K562 (cell line): Measurements from ENCODE around the gene CHM. TPM values are rescaled to one million over a fixed set of nuclear protein-coding genes. Genes with fewer than 3 reads are reported as not detected.
A peak's percentile ranks its signal among the peaks of the same experiment; 100 is the strongest.

Source experiments
- CHCHD3 ChIP-seq: fragments of 250-450 bp; sonication (Bioruptor Pico); IDR thresholded peaks from 2 replicates; pipeline ENCODE4 v2.1.2; 2022; ENCODE audit warnings: mild to moderate bottlenecking
- EP300 ChIP-seq: IDR thresholded peaks from 2 replicates; pipeline ENCODE4 v1.6.1; 2012; ENCODE audit warnings: low read length, improper control_type of control experiment
- GTF2F1 ChIP-seq: IDR thresholded peaks from 2 replicates; pipeline ENCODE4 v1.6.1; 2011; ENCODE audit warnings: low read depth, low read length, improper control_type of control experiment
- HDAC8 ChIP-seq: fragments of 450-650 bp; IDR thresholded peaks from 2 replicates; pipeline ENCODE4 v1.6.1; 2016; ENCODE audit warnings: mild to moderate bottlenecking, missing genetic modification characterization, moderate library complexity, missing compliant biosample characterization
- HSF4 ChIP-seq: fragments of 250-450 bp; sonication (Bioruptor Pico); IDR thresholded peaks from 2 replicates; pipeline ENCODE4 v2.1.2; 2022; ENCODE audit warnings: mild to moderate bottlenecking, moderate library complexity, borderline replicate concordance
- KLF10 ChIP-seq: fragments of 250-450 bp; sonication (Bioruptor Pico); IDR thresholded peaks from 2 replicates; pipeline ENCODE4 v1.6.1; 2021; ENCODE audit warnings: matching md5 sums
- KLF6 ChIP-seq: fragments of 250-450 bp; sonication (Bioruptor Pico); IDR thresholded peaks from 2 replicates; pipeline ENCODE4 v1.4.0; 2020; ENCODE audit warnings: mild to moderate bottlenecking, moderate library complexity, borderline replicate concordance
- L3MBTL2 ChIP-seq: fragments of 450-650 bp; IDR thresholded peaks from 2 replicates; pipeline ENCODE4 v1.6.1; 2016; ENCODE audit warnings: mild to moderate bottlenecking, moderate library complexity
- LEF1 ChIP-seq: fragments of 450-650 bp; IDR thresholded peaks from 2 replicates; pipeline ENCODE4 v1.6.1; 2016; ENCODE audit warnings: mild to moderate bottlenecking
- MAFG ChIP-seq: fragments of 450-650 bp; conservative IDR thresholded peaks from 2 replicates; pipeline ENCODE4 v1.6.1; 2016; ENCODE audit warnings: missing genetic modification characterization, missing compliant biosample characterization
- MCM3 ChIP-seq: fragments of 450-650 bp; IDR thresholded peaks from 2 replicates; pipeline ENCODE4 v1.6.1; 2016
- MEF2A ChIP-seq: IDR thresholded peaks from 2 replicates; pipeline ENCODE4 v1.6.1; 2011; ENCODE audit warnings: low read depth, mild to moderate bottlenecking, low read length, moderate library complexity; ENCODE audit not compliant: control insufficient read depth
- MTA1 ChIP-seq: fragments of 450-650 bp; IDR thresholded peaks from 2 replicates; pipeline ENCODE4 v1.6.1; 2017; ENCODE audit warnings: borderline replicate concordance
- NCOA2 ChIP-seq, 2 experiments: fragments of 450-650 bp; IDR thresholded peaks; 2 replicates each; pipeline ENCODE4 v1.6.1; 2018; ENCODE audit warnings: mild to moderate bottlenecking in 2 of 2, moderate library complexity in 1 of 2; ENCODE audit not compliant: partially characterized antibody in 2 of 2
- RHOXF2B ChIP-seq: fragments of 250-450 bp; sonication (Bioruptor Pico); conservative IDR thresholded peaks from 2 replicates; pipeline ENCODE4 v1.5.1; 2021
- SAFB2 ChIP-seq: fragments of 200-400 bp; formaldehyde crosslinking; IDR thresholded peaks from 2 replicates; pipeline ENCODE4 v1.6.1; 2018; ENCODE audit warnings: borderline replicate concordance, low read length, low read depth, moderate library complexity; ENCODE audit not compliant: severe bottlenecking
- SIN3A ChIP-seq, 2 experiments: fragments of 150-350 bp in 1 of 2; IDR thresholded peaks; 2 replicates each; pipeline ENCODE4 v1.6.1; 2011 to 2016; ENCODE audit warnings: borderline replicate concordance in 2 of 2, low read depth in 2 of 2, low read length in 2 of 2, mild to moderate bottlenecking in 2 of 2, moderate library complexity in 2 of 2; ENCODE audit not compliant: control insufficient read depth in 1 of 2
- SMAD4 ChIP-seq: fragments of 250-450 bp; sonication (Bioruptor Pico); conservative IDR thresholded peaks from 2 replicates; pipeline ENCODE4 v1.8.0; 2021; ENCODE audit warnings: inconsistent platforms, mild to moderate bottlenecking, moderate library complexity
- SNIP1 ChIP-seq: fragments of 450-650 bp; IDR thresholded peaks from 2 replicates; pipeline ENCODE4 v1.7.1; 2017; ENCODE audit warnings: low read depth, mild to moderate bottlenecking
- STAG1 ChIP-seq: sonication (generic); formaldehyde crosslinking; IDR thresholded peaks from 2 replicates; pipeline ENCODE4 v1.5.0; 2020; ENCODE audit warnings: missing genetic modification reagents, borderline replicate concordance
- TFAM ChIP-seq: fragments of 250-450 bp; sonication (Bioruptor Pico); conservative IDR thresholded peaks from 2 replicates; pipeline ENCODE4 v1.5.0; 2021; ENCODE audit warnings: mild to moderate bottlenecking, moderate library complexity
- ZKSCAN8 ChIP-seq: fragments of 200-800 bp; sonication (Bioruptor generic); IDR thresholded peaks from 2 replicates; pipeline ENCODE4 v1.6.1; 2016; ENCODE audit warnings: missing genetic modification characterization, missing compliant biosample characterization
- ZNF146 ChIP-seq: IDR thresholded peaks from one replicate; pipeline ENCODE4 v1.6.1; 2018; ENCODE audit warnings: missing compliant biosample characterization; ENCODE audit not compliant: unreplicated experiment
- ZNF3 ChIP-seq: fragments of 250-450 bp; sonication (Bioruptor Pico); IDR thresholded peaks from 2 replicates; pipeline ENCODE4 v1.5.0; 2021; ENCODE audit warnings: mild to moderate bottlenecking, moderate library complexity
- ZNF384 ChIP-seq: IDR thresholded peaks from 2 replicates; pipeline ENCODE4 v1.6.1; 2012; ENCODE audit warnings: low read depth, low read length, improper control_type of control experiment
- ZNF830 ChIP-seq: fragments of 250-450 bp; sonication (Bioruptor Pico); IDR thresholded peaks from 2 replicates; pipeline ENCODE4 v1.5.0; 2021; ENCODE audit warnings: mild to moderate bottlenecking
- ZSCAN32 ChIP-seq: fragments of 450-650 bp; formaldehyde crosslinking; IDR thresholded peaks from 2 replicates; pipeline ENCODE4 v1.4.0; 2020; ENCODE audit warnings: mild to moderate bottlenecking, moderate library complexity
- polyA plus RNA-seq, 8 experiments: library from polyadenylated mRNA; depleted of rRNA in 4 of 8; stranded (reverse) in 5 of 8; unstranded in 3 of 8; fragments of >200 nt; fragmentation: Nextera tagmentation in 2 of 8; fragmentation: Illumina TruSeq in 1 of 8; extraction: Ambion mirVana in 2 of 8; extraction: Trizol in 1 of 8; gene quantifications; 2 replicates each; pipeline versions ENCODE4 v1.2.1 to v1.2.3, GENCODE V29; 2011 to 2014; ENCODE audit warnings: inconsistent platforms in 1 of 8, missing spikeins in 1 of 8
- total RNA-seq, 7 experiments: library from RNA; depleted of rRNA in 6 of 7; stranded (reverse); fragments of >200 nt in 6 of 7; fragmentation: Illumina TruSeq in 2 of 7; extraction: Trizol in 2 of 7; gene quantifications; 2 replicates each; pipeline versions ENCODE4 v1.2.1 to v1.2.3, GENCODE V29; 2011 to 2021; ENCODE audit warnings: low replicate concordance in 1 of 7
- TF ChIP-seq, protein P1 (sequence below): fragments of 450-650 bp; IDR thresholded peaks from 2 replicates; pipeline ENCODE4 v1.6.1; 2016
- TF ChIP-seq, protein P2 (sequence below): sonication (generic); formaldehyde crosslinking; IDR thresholded peaks from 2 replicates; pipeline ENCODE4 v1.5.0; 2020; ENCODE audit warnings: missing genetic modification reagents
- TF ChIP-seq, protein P3 (sequence below): sonication (generic); IDR thresholded peaks from 2 replicates; pipeline ENCODE4 v1.6.1; 2016

The CHM gene
- total and polyA plus RNA-seq, 9 of the 15 experiments (the other 6 are each of a cell fraction or from before 2014, with no cell fraction given): 2.2 to 9.0 (median 4.6) TPM

DNA sequence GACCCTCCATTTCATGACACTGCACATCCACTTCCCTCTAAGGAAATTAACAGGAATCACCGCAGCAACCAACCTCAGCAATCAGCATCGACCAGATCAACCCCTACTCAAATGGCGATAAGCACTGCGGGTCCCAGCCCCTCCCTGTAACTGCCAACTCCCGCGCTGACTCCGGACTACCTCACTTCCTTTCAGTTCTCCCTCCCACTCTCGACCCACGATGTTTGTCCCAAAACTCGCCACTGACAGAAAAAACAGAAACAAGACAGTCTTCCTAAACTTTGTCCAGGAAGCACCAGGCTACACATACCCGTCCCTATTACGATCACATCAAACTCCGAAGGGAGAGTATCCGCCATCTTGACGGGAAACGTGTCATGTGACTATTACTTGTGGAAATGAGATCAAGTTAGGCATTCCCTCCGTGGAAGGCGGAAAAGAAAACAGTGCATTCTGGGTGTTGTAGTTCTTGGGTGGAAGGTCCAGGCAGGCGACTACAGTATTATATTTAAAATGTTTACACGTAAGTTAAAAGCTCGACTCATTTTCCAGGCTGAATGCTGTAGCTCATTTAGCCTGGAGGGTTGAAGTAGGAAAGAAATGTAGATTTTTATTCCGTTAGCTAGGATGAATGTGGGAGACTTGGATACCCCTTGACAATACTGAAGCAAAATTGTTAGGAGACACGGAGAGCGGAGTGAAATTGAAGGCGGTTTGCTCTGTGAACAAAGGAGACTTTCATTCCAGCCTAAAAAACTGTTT is at the start of gene CHM (continued):
- no peak for TF ChIP-seq MTA1
- TF ChIP-seq SMAD4 (CRISPR knock-in tag): no peak
- no peak for TF ChIP-seq L3MBTL2
- no peak for TF ChIP-seq SIN3A (IDR thresholded peaks at IDR 0.05; ENCODE audit: borderline replicate concordance in 2 of 2, control insufficient read depth in 1 of 2, low read depth in 2 of 2, low read length in 2 of 2)
- no peak for TF ChIP-seq MAFG (tag)
- no peak for TF ChIP-seq ZNF384
- TF ChIP-seq, protein P1, sequence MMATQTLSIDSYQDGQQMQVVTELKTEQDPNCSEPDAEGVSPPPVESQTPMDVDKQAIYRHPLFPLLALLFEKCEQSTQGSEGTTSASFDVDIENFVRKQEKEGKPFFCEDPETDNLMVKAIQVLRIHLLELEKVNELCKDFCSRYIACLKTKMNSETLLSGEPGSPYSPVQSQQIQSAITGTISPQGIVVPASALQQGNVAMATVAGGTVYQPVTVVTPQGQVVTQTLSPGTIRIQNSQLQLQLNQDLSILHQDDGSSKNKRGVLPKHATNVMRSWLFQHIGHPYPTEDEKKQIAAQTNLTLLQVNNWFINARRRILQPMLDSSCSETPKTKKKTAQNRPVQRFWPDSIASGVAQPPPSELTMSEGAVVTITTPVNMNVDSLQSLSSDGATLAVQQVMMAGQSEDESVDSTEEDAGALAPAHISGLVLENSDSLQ: no peak
- no peak for TF ChIP-seq KLF10 (CRISPR knock-in tag)
- no peak for TF ChIP-seq CHCHD3 (CRISPR knock-in tag)
- no peak for TF ChIP-seq ZNF830 (CRISPR knock-in tag)
- no peak for TF ChIP-seq SNIP1
- no peak for TF ChIP-seq ZSCAN32 (CRISPR knock-in tag)
- TF ChIP-seq ZNF3: no peak
- TF ChIP-seq EP300: peak; percentile 59
- TF ChIP-seq, protein P2, sequence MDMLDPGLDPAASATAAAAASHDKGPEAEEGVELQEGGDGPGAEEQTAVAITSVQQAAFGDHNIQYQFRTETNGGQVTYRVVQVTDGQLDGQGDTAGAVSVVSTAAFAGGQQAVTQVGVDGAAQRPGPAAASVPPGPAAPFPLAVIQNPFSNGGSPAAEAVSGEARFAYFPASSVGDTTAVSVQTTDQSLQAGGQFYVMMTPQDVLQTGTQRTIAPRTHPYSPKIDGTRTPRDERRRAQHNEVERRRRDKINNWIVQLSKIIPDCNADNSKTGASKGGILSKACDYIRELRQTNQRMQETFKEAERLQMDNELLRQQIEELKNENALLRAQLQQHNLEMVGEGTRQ: peak; percentile 88
- no peak for TF ChIP-seq HSF4
- no peak for TF ChIP-seq MEF2A
- TF ChIP-seq HDAC8 (tag): no peak
- TF ChIP-seq LEF1: no peak
- TF ChIP-seq NCOA2 (IDR thresholded peaks at IDR 0.05; ENCODE audit: partially characterized antibody in 2 of 2): no peak
- no peak for TF ChIP-seq RHOXF2B (CRISPR knock-in tag)
- TF ChIP-seq TFAM (CRISPR knock-in tag): no peak
- TF ChIP-seq, protein P3, sequence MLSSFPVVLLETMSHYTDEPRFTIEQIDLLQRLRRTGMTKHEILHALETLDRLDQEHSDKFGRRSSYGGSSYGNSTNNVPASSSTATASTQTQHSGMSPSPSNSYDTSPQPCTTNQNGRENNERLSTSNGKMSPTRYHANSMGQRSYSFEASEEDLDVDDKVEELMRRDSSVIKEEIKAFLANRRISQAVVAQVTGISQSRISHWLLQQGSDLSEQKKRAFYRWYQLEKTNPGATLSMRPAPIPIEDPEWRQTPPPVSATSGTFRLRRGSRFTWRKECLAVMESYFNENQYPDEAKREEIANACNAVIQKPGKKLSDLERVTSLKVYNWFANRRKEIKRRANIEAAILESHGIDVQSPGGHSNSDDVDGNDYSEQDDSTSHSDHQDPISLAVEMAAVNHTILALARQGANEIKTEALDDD: peak; percentile 36; the same call in 1 of the 2 replicates
- TF ChIP-seq ZNF146 (CRISPR knock-in tag): no peak
- TF ChIP-seq SAFB2: no peak
- TF ChIP-seq ZKSCAN8: no peak
- no peak for TF ChIP-seq GTF2F1
- no peak for TF ChIP-seq STAG1 (CRISPR knock-in tag)
- no peak for TF ChIP-seq MCM3
- no peak for TF ChIP-seq KLF6 (CRISPR knock-in tag)
